ENCODE measurements around the gene SIK3.
A peak's percentile ranks its signal among the peaks of the same experiment; 100 is the strongest.

Gene SIK3

DNA sequence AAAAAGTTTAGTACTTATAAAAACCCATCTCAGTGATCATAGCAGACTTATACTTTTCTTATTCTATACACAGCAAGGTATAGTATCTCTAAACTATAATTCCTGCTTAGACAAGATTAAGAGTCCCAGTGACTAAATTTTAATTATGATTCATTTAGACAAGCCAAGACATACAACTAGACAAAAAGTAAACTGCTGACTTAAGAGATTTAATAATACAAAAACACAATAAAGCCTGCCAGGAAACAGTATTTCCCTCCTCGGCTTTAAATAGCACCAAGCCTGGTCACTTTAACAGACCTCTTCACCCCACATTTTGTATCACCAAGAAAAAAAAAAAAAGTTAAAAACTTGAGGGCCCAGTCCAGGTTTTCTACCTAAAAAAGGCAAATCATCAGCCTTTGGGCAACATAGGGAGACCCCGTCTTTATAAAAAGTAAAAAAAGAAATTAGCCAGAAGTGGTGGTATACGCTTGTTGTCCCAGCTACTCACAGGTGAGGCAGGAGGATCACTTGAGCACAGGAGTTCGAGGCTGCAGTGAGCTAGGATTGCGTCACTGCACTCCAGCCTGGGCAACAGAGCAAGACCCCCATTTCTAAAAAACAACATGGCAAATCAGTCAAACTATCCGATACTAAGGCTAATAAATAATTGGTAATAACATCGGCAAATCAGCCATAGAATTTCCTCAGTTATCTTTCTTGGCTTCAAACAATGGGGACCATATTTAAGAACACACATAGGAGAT, 53.8 kb downstream of the SIK3 start:
- DNase-seq (ENCODE audit: low read depth): no peak
- no peak for TF ChIP-seq CTCF (conservative IDR thresholded peaks at IDR 0.05; ENCODE audit: control insufficient read depth, insufficient read depth, low read depth, low read length)
- H3K4me3 ChIP-seq (ENCODE audit: control insufficient read depth, low read depth, low read length): no peak overlapping the region

DNA sequence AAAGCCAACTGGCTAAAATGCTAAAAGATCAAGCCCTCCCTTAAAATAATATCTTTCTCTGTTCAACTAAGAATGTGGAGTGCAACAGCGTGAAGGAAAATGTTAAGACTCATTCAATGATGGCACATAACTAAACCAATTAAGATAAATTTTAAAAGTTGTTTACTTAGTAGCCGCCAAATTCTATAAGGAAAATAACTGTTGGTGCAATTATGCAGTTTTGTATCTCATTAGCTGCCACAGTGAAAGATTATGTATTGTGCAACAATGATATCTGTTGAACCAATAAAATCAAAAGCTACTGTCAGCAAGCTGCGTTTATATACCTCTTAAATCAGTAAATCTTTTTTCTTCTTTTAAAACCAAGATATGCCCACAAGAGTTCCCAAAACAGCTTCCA, 55.5 kb downstream of the SIK3 start:
- no peak for TF ChIP-seq CTCF (conservative IDR thresholded peaks at IDR 0.05; ENCODE audit: control insufficient read depth, insufficient read depth, low read depth, low read length)
- H3K4me3 ChIP-seq (ENCODE audit: control insufficient read depth, low read depth, low read length): no peak overlapping the region
- no peak for DNase-seq (ENCODE audit: low read depth)

GRCh38 chr11:117039900-117040299, 58.3 kb downstream of the SIK3 start:
- no peak overlapping the region for H3K4me3 ChIP-seq (ENCODE audit: control insufficient read depth, low read depth, low read length)
- DNase-seq (ENCODE audit: low read depth): peak; percentile 52
- TF ChIP-seq CTCF (conservative IDR thresholded peaks at IDR 0.05; ENCODE audit: control insufficient read depth, insufficient read depth, low read depth, low read length): no peak

DNA sequence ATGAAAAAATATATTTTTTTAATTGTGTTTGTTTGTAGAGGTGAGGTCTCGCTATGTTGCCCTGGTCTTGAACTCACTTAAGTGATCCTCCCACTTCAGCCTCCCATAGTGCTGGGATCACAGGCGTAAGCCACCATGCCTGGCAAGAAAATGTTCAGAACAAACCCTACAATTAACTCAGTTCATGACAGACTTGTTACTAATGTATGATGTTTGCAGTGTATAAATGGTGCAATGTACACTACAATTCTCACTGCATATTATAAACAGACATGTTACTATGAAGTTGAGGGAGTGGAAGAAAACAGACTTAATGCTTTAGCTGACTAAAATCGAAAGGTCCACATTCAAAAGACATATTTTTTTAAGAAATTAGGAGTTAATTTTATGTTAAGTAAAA, 59.0 kb downstream of the SIK3 start:
- DNase-seq (ENCODE audit: low read depth): no peak
- TF ChIP-seq CTCF (conservative IDR thresholded peaks at IDR 0.05; ENCODE audit: control insufficient read depth, insufficient read depth, low read depth, low read length): no peak
- no peak overlapping the region for H3K4me3 ChIP-seq (ENCODE audit: control insufficient read depth, low read depth, low read length)

DNA sequence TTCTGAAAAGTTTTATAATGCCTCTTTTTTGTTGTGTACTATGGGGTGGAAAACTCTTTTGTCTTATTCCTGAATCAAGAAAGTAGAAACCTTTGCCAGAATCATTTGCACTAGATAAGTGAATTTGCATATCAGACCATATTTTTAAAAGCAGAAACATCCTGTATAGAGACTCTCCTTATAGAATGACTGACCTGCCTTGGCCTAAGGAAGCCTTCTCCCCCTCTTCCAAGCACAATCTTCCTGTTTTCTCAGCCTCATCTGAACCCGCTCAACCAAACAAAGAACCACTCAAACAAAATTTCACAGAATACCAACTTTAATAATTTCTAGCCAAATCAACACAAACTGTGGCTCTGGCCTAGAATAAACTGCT, 60.3 kb downstream of the SIK3 start:
- no peak for TF ChIP-seq CTCF (conservative IDR thresholded peaks at IDR 0.05; ENCODE audit: control insufficient read depth, insufficient read depth, low read depth, low read length)
- no peak overlapping the region for H3K4me3 ChIP-seq (ENCODE audit: control insufficient read depth, low read depth, low read length)
- DNase-seq (ENCODE audit: low read depth): no peak

DNA sequence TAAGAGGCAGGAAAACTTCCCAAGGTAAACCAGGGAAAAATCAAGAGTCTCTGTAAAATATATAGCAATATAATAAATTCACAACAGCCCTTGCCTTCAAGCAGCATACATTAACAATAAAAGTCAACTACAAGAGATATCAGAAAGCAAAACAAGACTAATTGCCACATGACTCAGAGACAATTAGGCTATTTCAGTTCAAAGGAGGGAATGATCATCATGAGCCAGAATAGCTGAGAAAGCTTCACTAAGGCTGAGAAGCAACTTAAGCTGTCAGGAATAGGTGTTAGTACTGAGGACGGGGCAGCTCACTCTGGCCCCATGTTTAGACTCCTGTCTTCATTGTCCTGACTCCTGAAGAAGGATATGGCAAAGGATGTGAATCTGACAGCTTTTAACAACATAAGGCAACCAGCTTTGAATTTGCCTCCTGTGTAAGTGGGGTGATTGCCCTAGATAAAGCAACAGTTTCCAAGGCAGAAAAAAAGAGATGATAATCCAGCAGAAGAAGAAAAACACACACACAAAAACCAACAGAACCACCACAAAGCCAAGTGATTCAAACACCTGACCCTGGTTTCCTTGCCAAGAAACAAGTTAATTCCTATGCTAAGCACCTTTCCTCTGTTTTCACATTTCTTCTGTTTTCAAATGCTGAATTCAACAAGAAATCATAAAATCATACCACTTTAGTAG, 60.8 kb downstream of the SIK3 start:
- TF ChIP-seq CTCF (conservative IDR thresholded peaks at IDR 0.05; ENCODE audit: control insufficient read depth, insufficient read depth, low read depth, low read length): no peak
- peak; percentile 40 for DNase-seq (ENCODE audit: low read depth)
- no peak overlapping the region for H3K4me3 ChIP-seq (ENCODE audit: control insufficient read depth, low read depth, low read length)
